ENCODE results near the gene SGO2. TPM values are rescaled to one million over a fixed set of nuclear protein-coding genes. Genes with fewer than 3 reads are reported as not detected.
A peak's percentile ranks its signal among the peaks of the same experiment; 100 is the strongest.

SGO2 gene
- total and polyA plus RNA-seq, 2 of the 13 experiments (the other 11 are each of a cell fraction or from before 2014, with no cell fraction given): 5.1 to 16.2 TPM

- ChIA-PET CTCF (ENCODE audit: low intra/inter-chr PET ratio, low total read pairs) (interaction anchor here (1.2 to 2.1 kb wide), 3 partner anchors 26 to 536 kb away, joined by 5 to 9 read pairs (median 8); no protein-coding TSS in a partner anchor), POLR2A (interaction anchor here (0.5 to 1.6 kb wide), 11 partner anchors 13 to 941 kb away, joined by 3 to 9 read pairs (median 3); partner anchors contain the start of genes AOX1 and SPATS2L)
- no peaks in the 10 kb centered on the region for H3K36me3 ChIP-seq (replicated peaks in 1 of 2; ENCODE audit: control insufficient read depth in 1 of 2, insufficient read depth in 2 of 2, low read length in 2 of 2)
- BruUV-seq (replicated peaks): no TSS peak
- H4K20me1 ChIP-seq (ENCODE audit: insufficient read depth, low read length): no peaks in the 10 kb centered on the region
- FAIRE-seq: no peak
- under 1% methylated on average over 41 of the region's 78 CpGs for WGBS (ENCODE audit: low lambda C conversion rate)
- peak within 1 kb of the TSS; percentile 89 to 98 (median 94) for H3K4me3 ChIP-seq (replicated peaks in 1 of 3; ENCODE audit: insufficient read depth in 1 of 3, low read depth in 2 of 3, low read length in 3 of 3)
- H3K4me2 ChIP-seq (ENCODE audit: low read depth, low read length): peak within 1 kb of the TSS; percentile 90
- peaks cover 23% of the 10 kb centered on the region for H3K4me1 ChIP-seq (ENCODE audit: insufficient read depth, low read length)
- H3K79me2 ChIP-seq (ENCODE audit: insufficient read depth, low read length): peaks cover 4% of the 10 kb centered on the region
- in situ Hi-C loops (cut with HindIII; ENCODE audit: extremely low pct_ligation_motif_present, low pct_unique_long_range_greater_than_20kb): no loop called here
- peak within 1 kb of the TSS; percentile 85 for H3K9ac ChIP-seq (ENCODE audit: insufficient read depth, low read depth, low read length)
- H2AFZ ChIP-seq (ENCODE audit: low read length): peak within 1 kb of the TSS; percentile 97
- peak; percentile 84 for DNase-seq (ENCODE audit: low spot score)
- ATAC-seq: peak; percentile 96
- peak within 1 kb of the TSS; percentile 69 for H3K27ac ChIP-seq (ENCODE audit: extremely low read length, insufficient read depth, low read length)
- intact Hi-C loops (cut with micrococcal nuclease; ENCODE audit: unreplicated experiment): loop anchor here (2.0 kb wide), 2 partner anchors 27 to 537 kb away; no protein-coding TSS in a partner anchor
- H3K27me3 ChIP-seq (ENCODE audit: control insufficient read depth in 1 of 2, insufficient read depth in 2 of 2, low read length in 2 of 2): peaks cover 0 to 8% of the 10 kb centered on the region in 2 experiments; a peak in 1 of 5 replicates
- H3K9me3 ChIP-seq (ENCODE audit: low read length): no peaks in the 10 kb centered on the region
- TF ChIP-seq SAP130 (CRISPR knock-in tag; IDR thresholded peaks at IDR 0.05; ENCODE audit: low read depth): peak; percentile 98
- TF ChIP-seq HOXA5 (CRISPR knock-in tag; IDR thresholded peaks at IDR 0.05): no peak
- TF ChIP-seq ZNF225 (CRISPR knock-in tag; IDR thresholded peaks at IDR 0.05): peak; percentile 62; the same call in 1 of the 2 replicates
- peak; percentile 58 for TF ChIP-seq ZNF777 (CRISPR knock-in tag; IDR thresholded peaks at IDR 0.05)
- TF ChIP-seq ZNF784 (CRISPR knock-in tag; IDR thresholded peaks at IDR 0.05; ENCODE audit: borderline replicate concordance): 0 out of 2 replicates have a peak, but pooled peaks have one; percentile 95
- TF ChIP-seq ZSCAN21 (CRISPR knock-in tag; IDR thresholded peaks at IDR 0.05; ENCODE audit: borderline replicate concordance): peak; percentile 94
- TF ChIP-seq TERF1 (CRISPR knock-in tag; IDR thresholded peaks at IDR 0.05): no peak
- peak; percentile 65 for TF ChIP-seq MED1 (CRISPR knock-in tag; IDR thresholded peaks at IDR 0.05)
- no peak for TF ChIP-seq ZNF138 (CRISPR knock-in tag; IDR thresholded peaks at IDR 0.05; ENCODE audit: low read depth)
- no peak for TF ChIP-seq SCMH1 (CRISPR knock-in tag; IDR thresholded peaks at IDR 0.05; ENCODE audit: borderline replicate concordance)
- TF ChIP-seq NBN (conservative IDR thresholded peaks at IDR 0.05): no peak
- peak; percentile 84 for TF ChIP-seq SP4 (CRISPR knock-in tag; IDR thresholded peaks at IDR 0.05)
- peak; percentile 55; the same call in 1 of the 2 replicates for TF ChIP-seq KDM5A (IDR thresholded peaks at IDR 0.05; ENCODE audit: borderline replicate concordance, low read length)
- no peak for TF ChIP-seq RFX1 (IDR thresholded peaks at IDR 0.05)
- TF ChIP-seq SOX5 (CRISPR knock-in tag; IDR thresholded peaks at IDR 0.05; ENCODE audit: borderline replicate concordance): peak; percentile 67
- peak; percentile 63 for TF ChIP-seq RARA (CRISPR knock-in tag; IDR thresholded peaks at IDR 0.05)
- peak; percentile 53; the same call in 1 of the 2 replicates for TF ChIP-seq ZNF414 (CRISPR knock-in tag; IDR thresholded peaks at IDR 0.05)
- peak; percentile 85 for TF ChIP-seq ASH2L (IDR thresholded peaks at IDR 0.05; ENCODE audit: insufficient read length, low read depth, low read length)
- no peak for TF ChIP-seq IKZF1 (IDR thresholded peaks at IDR 0.05)
- no peak for TF ChIP-seq ZBTB8A (CRISPR knock-in tag; IDR thresholded peaks at IDR 0.05; ENCODE audit: borderline replicate concordance, low read depth)
- peak; percentile 95 for TF ChIP-seq ZNF430 (CRISPR knock-in tag; IDR thresholded peaks at IDR 0.05)
- no peak for TF ChIP-seq FOXK2 (IDR thresholded peaks at IDR 0.05)
- no peak for TF ChIP-seq FOXA1 (IDR thresholded peaks at IDR 0.05)
- TF ChIP-seq FOXA1 (CRISPR knock-in tag; IDR thresholded peaks at IDR 0.05): no peak
- TF ChIP-seq HHEX (CRISPR knock-in tag; IDR thresholded peaks at IDR 0.05): no peak
Observed at GRCh38 chr2:200509612-200510433, 16.2 kb upstream of the SGO2 start, which contains the start of gene KCTD18. TSS of gene KCTD18 (minus strand) at chr2:200510068. CDS start at chr2:200507016, 3,052 bp downstream.

Data from HepG2 (cell line).